ENCODE data around the gene ABCA13.

DNA sequence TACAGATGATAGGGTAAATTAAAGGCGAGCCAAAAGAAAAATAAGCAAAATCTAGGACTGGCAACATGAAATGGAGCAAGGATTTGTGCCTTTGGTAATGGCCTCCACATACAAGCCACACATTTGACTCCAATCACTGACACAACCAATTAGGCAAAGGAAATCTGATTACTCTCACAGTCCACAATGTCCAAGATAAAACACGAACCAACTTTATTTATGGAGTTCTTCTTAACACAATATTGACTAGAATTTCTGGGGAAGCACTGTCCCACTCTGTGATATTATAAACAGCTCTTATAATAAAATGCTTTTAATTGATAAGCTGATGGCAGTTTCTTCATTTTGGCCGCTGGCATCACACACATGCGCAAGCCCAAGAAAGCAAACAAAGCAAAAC is 334.2 kb downstream of the ABCA13 start:
- TF ChIP-seq LEF1 (IDR thresholded peaks at IDR 0.05; ENCODE audit: borderline replicate concordance) (no peak), FOXK2 (IDR thresholded peaks at IDR 0.05) (no peak), ELF4 (IDR thresholded peaks at IDR 0.05) (no peak), FOXM1 (IDR thresholded peaks at IDR 0.05; ENCODE audit: borderline replicate concordance) (no peak), TARDBP (IDR thresholded peaks at IDR 0.05) (no peak), ARNT (IDR thresholded peaks at IDR 0.05) (no peak), L3MBTL2 (conservative IDR thresholded peaks at IDR 0.05) (no peak), BHLHE40 (IDR thresholded peaks at IDR 0.05; ENCODE audit: borderline replicate concordance) (no peak), SP1 (IDR thresholded peaks at IDR 0.05) (no peak), SUZ12 (IDR thresholded peaks at IDR 0.05) (no peak), FOXA1 (IDR thresholded peaks at IDR 0.05) (no peak), NFRKB (IDR thresholded peaks at IDR 0.05) (no peak), HDGF (IDR thresholded peaks at IDR 0.05; ENCODE audit: borderline replicate concordance) (no peak)
- TF ChIP-seq, protein P1, sequence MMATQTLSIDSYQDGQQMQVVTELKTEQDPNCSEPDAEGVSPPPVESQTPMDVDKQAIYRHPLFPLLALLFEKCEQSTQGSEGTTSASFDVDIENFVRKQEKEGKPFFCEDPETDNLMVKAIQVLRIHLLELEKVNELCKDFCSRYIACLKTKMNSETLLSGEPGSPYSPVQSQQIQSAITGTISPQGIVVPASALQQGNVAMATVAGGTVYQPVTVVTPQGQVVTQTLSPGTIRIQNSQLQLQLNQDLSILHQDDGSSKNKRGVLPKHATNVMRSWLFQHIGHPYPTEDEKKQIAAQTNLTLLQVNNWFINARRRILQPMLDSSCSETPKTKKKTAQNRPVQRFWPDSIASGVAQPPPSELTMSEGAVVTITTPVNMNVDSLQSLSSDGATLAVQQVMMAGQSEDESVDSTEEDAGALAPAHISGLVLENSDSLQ (IDR thresholded peaks at IDR 0.05): no peak
